Mucosa of descending colon (tissue), 3 donors: ENCODE data around the gene ACSL5. TPM values are rescaled to one million over a fixed set of nuclear protein-coding genes. Genes with fewer than 3 reads are reported as not detected.
"Not testable (repeated sequence)": the region's sequence is repeated elsewhere in the genome, so short reads cannot be mapped to it uniquely, and the experiment has no call there.

ENCODE experiments used
- ATAC-seq: fragments of 200-7000 bp; cut with Tn5 transposase; one replicate; pipeline ENCODE4 v1.9.1; 2020; ENCODE audit warnings: mild to moderate bottlenecking, moderate library complexity
- DNase-seq, 3 donors: peaks; one replicate each; pipeline ENCODE4 v3.0.0-alpha.2; 2020
- H3K36me3 ChIP-seq: fragments of 200-600 bp; one replicate; pipeline ENCODE4 v1.8.0; 2021; ENCODE audit warnings: low read depth, mild to moderate bottlenecking
- H3K4me1 ChIP-seq: fragments of 200-600 bp; one replicate; pipeline ENCODE4 v1.8.0; 2021; ENCODE audit warnings: low read depth, mild to moderate bottlenecking
- H3K4me3 ChIP-seq: fragments of 200-600 bp; one replicate; pipeline ENCODE4 v1.8.0; 2021; ENCODE audit warnings: mild to moderate bottlenecking
- H3K9me3 ChIP-seq: fragments of 200-600 bp; one replicate; pipeline ENCODE4 v1.8.0; 2021; ENCODE audit warnings: mild to moderate bottlenecking
- intact Hi-C, 2 donors: fragments of 100-400 bp; cut with DNase I in 1 of 2; cut with micrococcal nuclease in 1 of 2; formaldehyde crosslinking; loops; one replicate each; pipeline versions ENCODE4 v1.11.0 to v1.11.1; 2022; cut with DNase I, micrococcal nuclease
- total RNA-seq, 3 donors: library from RNA; stranded (reverse); fragmentation: NEBNext Ultra II Directional in 2 of 3; extraction: Animal tissue kit (Norgen Biotek cat#: 25700) in 2 of 3; gene quantifications; one replicate each; pipeline versions ENCODE4 v1.2.1 to v1.2.4, GENCODE V29; 2021 to 2023
- TF ChIP-seq, protein P1 (sequence below): fragments of 200-600 bp; IDR thresholded peaks from one replicate; pipeline ENCODE4 v1.8.0; 2022; ENCODE audit warnings: antibody characterized with exemption, mild to moderate bottlenecking
- donor health status: DM: no; HTN: no; CAD: no; lungs with moderate emphysema.
- donor health status: DM: no; HTN: no; CAD: no.
- donor health status: DM: no; HTN: yes; CAD: no.

ACSL5 gene
- total RNA-seq, 3 donors from 2014 or later = 125 to 312 (median 258) TPM

- Histone ChIP-seq H3K9me3 (no peaks in the 10 kb centered on the region), H3K36me3 (no peaks in the 10 kb centered on the region), H3K4me3 (no peak overlapping the region), H3K4me1 (peaks cover 46% of the 10 kb centered on the region)
- DNase-seq (no peak), ATAC-seq (no peak)
- intact Hi-C loops = no loop called here
- TF ChIP-seq, protein P1, sequence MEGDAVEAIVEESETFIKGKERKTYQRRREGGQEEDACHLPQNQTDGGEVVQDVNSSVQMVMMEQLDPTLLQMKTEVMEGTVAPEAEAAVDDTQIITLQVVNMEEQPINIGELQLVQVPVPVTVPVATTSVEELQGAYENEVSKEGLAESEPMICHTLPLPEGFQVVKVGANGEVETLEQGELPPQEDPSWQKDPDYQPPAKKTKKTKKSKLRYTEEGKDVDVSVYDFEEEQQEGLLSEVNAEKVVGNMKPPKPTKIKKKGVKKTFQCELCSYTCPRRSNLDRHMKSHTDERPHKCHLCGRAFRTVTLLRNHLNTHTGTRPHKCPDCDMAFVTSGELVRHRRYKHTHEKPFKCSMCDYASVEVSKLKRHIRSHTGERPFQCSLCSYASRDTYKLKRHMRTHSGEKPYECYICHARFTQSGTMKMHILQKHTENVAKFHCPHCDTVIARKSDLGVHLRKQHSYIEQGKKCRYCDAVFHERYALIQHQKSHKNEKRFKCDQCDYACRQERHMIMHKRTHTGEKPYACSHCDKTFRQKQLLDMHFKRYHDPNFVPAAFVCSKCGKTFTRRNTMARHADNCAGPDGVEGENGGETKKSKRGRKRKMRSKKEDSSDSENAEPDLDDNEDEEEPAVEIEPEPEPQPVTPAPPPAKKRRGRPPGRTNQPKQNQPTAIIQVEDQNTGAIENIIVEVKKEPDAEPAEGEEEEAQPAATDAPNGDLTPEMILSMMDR = no peak
These were observed 22.1 kb downstream of the ACSL5 start for GRCh38 chr10:112395809-112396530.

DNA sequence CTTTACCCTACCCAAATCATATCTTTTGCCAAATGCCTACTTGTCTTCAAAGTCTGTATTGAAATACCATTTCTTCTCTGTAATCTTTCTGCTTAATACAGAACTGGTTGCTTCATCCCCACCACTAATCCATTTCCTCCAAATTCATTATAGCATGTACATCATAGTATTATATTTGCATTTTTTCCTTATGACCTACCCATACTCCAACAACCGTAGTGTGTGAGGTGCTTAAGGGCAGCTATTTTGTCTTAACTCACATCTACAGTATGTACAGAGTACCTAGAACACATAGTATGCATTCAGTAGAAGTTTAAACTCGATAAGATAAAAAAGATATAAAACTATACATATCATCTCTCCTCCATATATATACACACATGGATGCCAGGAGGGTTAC is 23.7 kb downstream of the ACSL5 start:
- ATAC-seq = no peak
- no peak for DNase-seq
- Histone ChIP-seq H3K36me3 (no peaks in the 10 kb centered on the region), H3K4me1 (peaks cover 47% of the 10 kb centered on the region), H3K9me3 (no peaks in the 10 kb centered on the region), H3K4me3 (no peak overlapping the region)
- TF ChIP-seq, protein P1 = no peak
- intact Hi-C loops = no loop called here

DNA sequence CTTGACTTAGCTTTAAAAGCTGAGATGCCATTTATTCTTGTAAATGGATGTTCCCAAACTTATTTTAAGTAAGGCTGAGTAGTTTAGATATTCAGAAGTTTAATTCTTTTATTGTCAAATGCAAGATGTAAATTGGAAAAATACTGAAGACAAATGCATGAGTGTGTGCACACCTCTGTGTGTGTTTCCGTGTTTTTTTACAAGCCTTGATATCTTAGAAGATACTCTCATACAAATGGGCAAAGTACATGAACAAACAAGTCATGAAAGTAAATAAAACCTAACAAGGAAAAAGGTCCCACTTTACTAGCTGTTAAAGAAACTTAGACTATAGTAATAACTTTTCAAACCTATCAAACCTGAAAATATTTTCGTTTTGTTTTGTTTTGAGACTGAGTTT is 29.0 kb downstream of the ACSL5 start:
- Histone ChIP-seq H3K9me3 (no peaks in the 10 kb centered on the region), H3K4me3 (no peak overlapping the region), H3K4me1 (peaks cover 45% of the 10 kb centered on the region), H3K36me3 (no peaks in the 10 kb centered on the region)
- TF ChIP-seq, protein P1 = no peak
- peak; percentile 86 for ATAC-seq
- DNase-seq = no peak
- intact Hi-C loops = no loop called here

DNA sequence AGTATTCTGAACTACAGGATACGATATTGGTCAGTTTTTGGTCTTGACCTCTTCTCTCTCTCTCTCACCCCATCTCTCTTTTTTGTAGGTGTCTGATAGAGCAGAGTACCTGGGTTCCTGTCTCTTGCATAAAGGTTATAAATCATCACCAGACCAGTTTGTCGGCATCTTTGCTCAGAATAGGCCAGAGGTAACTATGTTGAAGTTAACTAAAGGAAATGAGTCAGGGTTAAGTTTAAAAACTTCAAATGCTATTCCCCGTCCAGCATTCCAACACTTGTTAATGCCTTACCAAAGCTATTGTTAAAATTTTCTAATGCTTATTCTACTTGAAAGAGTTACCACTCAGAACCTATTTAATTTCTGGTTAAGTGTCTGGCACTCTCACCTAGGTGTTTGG is 30.7 kb downstream of the ACSL5 start:
- TF ChIP-seq, protein P1 = no peak
- intact Hi-C loops = no loop called here
- H3K4me3 ChIP-seq = no peak overlapping the region
- no peak for DNase-seq
- no peaks in the 10 kb centered on the region for H3K9me3 ChIP-seq
- H3K4me1 ChIP-seq = peaks cover 56% of the 10 kb centered on the region
- no peaks in the 10 kb centered on the region for H3K36me3 ChIP-seq
- ATAC-seq = peak; percentile 32

- DNase-seq, intact Hi-C loops, H3K36me3 ChIP-seq, H3K9me3 ChIP-seq, H3K4me3 ChIP-seq, ATAC-seq: not testable (repeated sequence)
- peaks cover 48% of the 10 kb centered on the region for H3K4me1 ChIP-seq
These were observed 32.9 kb downstream of the ACSL5 start for GRCh38 chr10:112406806-112407205.

DNA sequence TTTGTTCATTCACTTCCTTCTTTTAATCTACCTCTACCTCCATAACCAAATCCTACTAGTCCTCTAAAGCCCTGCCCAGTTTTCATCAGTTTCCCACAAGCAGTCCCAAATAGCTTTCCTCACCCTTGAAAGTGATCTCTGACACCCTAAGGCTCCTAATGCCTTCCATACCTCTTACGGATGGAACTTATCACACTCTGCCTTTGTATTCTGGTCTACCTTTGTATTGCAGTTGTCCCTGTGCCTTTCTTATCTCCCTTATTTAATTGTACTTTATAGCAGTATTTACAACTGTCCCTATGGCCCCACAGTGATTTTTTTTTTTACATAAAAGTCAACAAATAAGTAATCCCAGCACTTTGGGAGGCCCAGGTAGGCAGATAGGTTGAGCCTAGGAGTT is 33.8 kb downstream of the ACSL5 start:
- peaks cover 3% of the 10 kb centered on the region for H3K36me3 ChIP-seq
- H3K4me3 ChIP-seq = no peak overlapping the region
- DNase-seq (no peak), ATAC-seq (peak; percentile 77)
- intact Hi-C loops = no loop called here
- peaks cover 40% of the 10 kb centered on the region for H3K4me1 ChIP-seq
- no peaks in the 10 kb centered on the region for H3K9me3 ChIP-seq
- TF ChIP-seq, protein P1 = no peak
